ELF-1 (cell line): ENCODE data around the gene PLCB4.
A peak's percentile ranks its signal among the peaks of the same experiment; 100 is the strongest.

ENCODE experiments used
- DNase-seq: peaks from one replicate; pipeline ENCODE4 v3.0.0-alpha.2; 2016; ENCODE audit warnings: low read depth, low spot score

The PLCB4 gene

DNA sequence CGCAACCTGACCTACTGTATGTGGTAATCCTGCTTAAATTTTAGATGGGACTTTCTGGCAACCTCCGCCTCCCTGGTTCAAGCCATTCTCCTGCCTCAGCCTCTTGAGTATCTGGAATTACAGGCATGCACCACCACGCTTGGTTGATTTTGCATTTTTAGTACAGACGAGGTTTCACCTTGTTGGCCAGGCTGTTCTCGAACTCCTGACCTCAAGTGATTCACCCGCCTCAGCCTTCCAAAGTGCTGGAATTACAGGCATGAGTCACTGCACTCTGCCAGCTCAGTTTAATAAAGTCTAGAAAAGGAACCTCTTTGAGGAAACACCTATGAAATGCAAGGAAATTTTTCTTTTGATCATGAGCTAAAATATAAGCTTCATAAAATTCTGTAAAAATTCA is 9.0 kb upstream of the PLCB4 start:
- DNase-seq, result no peak

DNA sequence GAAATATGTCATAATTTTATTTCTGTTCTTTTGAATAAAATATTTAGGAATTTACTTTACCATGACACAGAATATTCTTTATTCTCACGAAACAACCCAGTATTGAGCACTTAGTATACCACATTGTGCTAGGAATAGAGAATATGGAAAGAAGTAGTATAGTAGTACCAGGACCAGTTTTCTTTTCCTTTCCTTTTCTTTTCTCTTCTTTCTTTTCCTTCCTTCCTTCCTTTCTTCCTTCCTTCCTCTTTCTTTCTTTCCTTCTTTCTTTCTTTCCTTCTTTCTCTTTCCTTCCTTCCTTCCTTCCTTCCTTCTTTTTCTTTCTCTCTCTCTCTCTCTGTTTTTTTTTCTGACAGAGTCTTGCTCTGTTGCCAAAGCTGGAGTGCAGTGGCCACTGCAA is 7.5 kb upstream of the PLCB4 start:
- no peak for DNase-seq

DNA sequence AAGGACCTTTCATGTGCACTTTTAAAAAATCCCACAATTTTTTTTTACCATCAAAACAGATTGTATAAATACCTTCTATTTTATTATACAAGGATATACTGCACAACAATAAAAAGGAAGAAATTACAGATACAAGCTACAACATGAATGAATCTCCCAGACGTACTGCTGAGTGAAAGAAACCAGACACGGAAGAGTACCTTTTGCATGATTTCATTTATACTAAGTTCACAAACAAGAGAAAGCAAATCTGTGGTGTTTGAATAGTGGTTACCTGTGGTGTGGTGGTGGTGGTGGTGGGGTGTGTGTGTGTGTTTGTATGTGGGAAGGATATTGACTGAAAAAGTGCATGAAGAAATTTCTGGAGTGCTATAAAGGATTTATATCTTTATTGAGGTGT is 6.8 kb upstream of the PLCB4 start:
- DNase-seq, result no peak

DNA sequence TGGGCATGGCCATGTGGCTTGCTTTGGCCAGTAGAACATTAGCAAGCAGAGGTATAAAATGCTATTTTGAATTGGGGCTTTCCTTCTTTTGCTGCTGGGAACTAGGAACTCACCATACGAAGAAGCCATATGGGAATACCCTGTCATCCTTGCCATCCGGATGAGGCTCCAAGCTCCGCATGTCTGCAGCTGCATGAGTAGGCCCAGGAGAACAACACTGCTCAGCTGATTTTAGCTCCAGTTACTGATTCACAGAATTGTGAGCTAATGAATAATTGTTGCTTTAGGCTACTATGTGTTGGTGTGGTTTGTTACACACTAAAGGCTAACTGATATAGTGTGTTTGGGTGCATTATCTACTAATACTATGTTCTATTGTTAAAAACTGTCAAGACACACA is 2.7 kb upstream of the PLCB4 start:
- no peak for DNase-seq

DNA sequence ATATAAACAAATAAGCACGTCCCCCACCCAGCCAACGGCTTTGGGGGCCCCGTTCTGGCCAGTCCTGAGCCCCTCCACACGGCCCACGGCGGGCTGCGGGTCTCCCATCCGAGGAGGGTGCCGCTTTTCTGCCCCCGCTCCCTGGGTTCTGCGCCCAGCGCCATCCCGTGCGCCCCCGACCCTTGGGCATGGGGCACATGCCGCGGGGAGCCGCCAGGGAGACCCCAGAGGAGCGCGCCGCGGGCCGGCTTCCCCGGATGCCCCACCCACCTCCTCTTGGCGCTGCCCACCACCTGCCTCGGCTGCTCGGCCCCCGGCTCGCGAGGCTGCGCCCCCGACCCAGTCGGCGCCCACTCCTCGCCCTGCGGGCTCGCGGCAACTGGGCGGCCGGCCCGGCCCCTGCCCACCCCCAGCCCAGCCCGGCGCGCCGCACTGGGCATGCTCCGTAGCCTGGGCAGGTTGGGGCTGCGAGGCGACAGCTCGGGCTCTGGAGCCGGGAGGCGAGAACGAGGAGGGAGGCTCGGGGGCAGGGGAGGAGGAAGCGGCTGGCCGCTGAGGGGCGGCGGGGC is 570 bp upstream of the PLCB4 start:
- peak; percentile 48 for DNase-seq

DNA sequence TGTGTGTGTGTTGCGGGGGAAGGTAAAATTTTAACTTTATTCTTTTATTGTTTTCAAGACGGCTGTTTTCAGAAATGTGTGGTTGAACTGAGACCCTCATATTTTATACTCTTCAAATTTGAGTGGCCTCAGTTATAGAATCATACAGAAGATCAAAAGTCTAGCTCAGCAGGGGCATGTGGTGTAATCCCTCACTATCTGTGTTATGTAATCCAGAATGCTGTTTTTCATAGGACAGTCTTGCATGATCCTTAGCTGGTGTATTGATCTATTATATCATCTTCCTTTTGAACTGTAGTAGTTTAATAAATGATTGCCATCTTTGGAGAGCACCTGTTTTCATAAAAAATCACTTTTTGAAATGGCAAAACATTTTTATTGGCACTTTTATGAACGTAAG is 1.4 kb downstream of the PLCB4 start:
- DNase-seq, result no peak

DNA sequence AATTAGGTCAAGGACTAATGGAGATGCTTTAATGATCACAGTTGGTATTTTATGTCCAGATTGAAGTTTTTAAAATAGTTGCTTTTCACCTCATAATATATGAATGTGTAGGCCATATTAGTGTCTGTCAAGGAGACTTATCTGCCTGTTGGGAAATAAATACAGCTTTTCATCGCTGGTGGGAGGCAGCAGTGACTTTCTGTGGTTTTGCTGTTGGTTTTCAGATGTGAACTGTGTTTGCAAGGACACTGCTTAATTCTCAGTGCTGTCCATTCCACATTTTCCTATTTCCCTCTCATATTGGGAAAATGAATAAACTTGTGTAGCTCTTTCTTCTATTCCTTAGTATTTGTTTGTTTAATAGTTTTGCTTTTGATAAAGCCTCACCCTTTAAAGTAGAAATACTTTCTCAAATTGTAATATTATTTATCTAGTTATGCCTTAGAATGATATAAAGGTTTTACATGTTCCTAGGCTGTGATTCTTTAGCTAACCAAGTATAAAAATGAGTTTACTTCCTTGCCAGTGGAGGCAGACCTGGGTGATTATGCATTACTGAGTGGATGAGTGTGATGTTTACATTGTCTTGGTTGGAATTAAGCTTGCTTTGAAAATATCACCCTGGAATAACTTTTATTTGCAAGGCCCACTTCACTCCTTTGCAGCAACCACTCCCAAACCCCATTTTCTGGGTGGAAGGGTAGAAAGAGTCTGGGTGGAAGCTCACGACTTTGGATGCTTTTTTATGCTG is 3.3 kb downstream of the PLCB4 start:
- no peak for DNase-seq

DNA sequence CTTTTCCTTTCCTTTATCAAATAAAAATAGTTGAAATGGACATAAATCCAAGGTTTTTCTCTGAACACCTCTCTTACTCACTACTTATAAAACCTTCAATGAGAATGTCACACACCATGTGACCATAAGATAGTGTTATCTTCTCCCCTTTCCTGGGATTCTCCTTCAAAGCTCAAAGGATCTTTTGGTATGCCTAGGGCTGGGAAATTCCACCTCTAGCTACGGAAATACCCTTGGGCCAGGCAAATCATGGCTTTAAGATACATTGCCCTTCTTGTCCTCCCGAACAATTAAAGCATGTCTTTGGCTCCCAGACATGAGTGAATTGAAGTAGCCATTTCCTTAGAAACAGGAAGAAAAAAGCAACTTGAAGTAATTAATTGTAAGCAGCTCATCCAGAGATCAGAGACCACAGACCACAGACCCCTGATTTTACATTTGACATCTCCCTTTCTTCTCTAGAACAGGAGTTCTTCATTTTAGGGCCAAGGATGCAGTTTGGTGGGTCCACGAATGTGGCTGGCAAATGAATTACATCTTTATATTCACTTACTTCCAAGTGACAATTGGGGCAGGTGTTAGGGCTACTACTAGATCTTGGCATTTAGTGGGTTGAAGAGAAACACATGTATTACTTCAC is 4.1 kb downstream of the PLCB4 start:
- DNase-seq, result peak; percentile 62

DNA sequence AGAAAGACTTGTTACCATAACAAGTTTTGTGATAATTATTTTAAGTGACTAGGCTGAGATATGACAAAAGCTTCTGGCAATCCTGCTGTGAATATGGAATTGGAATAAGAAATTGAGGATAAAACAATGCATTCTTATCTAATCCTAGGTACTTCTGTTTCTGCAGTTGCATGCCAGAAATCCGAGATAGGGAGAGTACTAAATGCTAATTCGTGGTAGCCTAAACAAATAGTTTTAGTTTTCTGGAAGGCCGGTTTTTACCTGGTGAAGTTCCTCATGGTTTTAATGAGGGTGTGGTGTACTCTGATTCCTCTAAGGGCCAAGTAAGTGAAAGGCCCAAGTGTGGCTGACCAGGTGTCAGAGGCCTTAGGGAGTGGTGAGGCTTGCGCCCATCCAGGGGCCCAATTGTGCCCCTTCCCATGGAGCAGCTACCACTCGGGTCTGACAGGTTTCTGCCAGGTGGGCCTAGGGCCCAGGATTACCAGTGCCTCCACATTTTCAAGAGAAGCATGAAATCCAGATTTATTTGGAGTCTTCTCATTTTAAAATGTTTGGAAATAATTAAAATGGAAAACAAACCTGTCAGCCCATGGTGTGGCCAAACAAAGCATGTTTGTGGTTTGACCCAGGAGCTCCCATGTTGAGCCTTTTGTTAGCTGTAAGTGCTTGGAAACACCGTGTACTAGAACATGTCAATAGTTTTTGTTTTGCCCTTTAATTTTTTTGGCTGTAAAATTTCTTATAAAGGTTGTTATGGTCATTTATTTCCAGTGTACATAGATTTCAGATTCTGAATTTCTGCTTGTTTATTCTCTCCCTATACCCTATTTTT is 6.6 kb downstream of the PLCB4 start:
- no peak for DNase-seq

DNA sequence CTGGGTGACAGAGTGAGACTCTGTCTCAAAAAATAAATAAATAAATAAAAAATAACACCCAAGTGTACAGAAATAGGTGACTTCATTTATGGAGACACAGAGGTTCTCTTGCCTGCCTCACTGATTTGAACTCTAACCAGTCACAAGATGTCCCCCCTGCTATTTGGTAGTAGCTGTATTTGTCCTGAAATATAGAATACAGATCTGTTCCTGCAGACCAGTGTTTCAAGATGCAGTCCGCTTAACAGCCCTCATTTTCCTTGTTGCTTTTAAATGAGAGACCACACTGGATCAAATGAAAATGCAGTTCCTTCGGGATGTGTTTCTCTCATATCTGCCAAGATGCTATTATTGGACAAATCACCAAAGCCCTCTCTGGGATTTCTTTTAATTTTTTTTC is 7.6 kb downstream of the PLCB4 start:
- no peak for DNase-seq

DNA sequence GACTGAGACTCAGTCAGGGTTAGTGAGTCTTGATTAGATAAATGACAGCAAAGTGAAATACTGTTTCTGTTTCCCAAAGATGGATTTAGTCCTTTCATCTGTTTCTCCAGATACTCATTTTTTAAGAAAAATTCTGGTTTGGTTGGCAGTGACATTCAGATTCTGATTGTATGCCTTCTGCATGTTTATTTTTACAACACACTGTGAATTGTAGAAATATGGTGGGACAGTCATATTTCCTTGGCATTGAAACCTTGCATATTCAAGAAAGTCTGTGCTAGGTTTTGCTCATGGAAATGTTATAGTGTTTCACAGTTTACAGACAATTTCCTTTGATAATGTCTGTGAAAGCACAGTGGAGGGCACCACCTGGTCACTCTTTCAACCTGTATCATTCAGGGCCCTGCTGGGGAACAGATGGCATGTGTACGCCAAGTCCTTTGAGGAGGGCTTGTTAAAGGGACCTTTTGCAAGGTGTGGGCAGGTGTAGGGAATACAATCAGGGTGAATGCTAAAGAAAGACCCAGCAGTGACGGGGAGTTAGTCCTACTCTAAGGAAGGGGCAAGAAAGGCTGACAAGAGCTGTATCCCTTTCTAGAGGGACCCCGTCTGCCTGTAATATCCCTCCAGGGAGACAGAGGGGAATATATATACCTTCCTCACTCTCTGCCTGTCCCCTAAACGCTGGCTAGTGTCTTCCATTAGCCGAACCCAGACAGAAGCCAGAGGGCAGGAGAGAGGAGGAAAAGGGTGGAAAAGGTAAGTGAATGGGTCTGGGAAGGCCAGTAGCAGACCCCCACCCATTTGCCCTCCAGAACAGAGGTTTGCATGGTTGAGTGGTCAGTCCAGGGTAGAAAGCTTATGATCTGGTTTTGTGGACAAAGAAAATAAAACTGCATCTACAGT is 10.2 kb downstream of the PLCB4 start:
- no peak for DNase-seq

DNA sequence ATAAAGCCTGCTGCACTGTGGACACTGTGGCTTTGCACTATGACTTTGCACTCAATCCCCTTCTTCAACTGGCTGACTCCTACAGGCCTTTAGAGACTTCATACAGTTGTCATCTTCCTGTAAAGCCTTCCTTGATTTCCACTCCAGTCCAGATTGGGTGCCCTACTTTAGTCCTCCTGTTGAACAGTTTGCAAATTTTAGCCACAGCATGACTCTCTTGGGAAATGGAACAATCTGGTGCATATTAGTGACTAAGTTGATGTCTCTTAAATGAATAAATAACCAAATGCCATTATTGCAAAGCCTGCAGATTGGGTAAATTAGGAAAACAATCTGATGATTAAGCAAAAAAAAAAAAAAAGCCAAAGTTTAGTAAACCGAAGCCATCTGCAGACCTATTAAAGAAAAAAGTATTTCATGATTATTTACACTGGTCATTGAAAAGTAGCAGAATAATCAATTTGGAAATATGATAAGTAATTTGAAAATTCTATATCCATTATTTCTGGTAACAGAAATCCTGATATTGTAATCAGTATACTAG is 12.6 kb downstream of the PLCB4 start:
- DNase-seq, result no peak

DNA sequence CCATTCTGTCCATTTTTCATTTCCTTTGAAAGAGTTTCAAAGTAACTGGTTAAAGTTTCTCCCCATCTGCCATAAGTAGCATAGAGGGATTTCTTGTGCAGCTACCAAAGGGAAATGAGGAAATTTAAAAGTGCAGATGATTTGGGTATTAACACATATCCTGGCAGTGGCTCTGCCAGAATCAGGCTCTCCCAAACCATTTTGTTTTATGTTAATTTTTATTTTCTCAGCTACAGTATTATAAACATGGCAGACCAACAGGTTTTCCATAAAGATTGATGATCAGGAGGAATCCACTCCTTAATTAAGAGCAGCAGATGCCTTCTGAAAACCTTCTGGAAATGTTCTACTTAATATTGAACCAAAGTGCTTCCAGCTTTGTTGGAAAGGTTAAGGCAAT is 13.9 kb downstream of the PLCB4 start:
- no peak for DNase-seq

DNA sequence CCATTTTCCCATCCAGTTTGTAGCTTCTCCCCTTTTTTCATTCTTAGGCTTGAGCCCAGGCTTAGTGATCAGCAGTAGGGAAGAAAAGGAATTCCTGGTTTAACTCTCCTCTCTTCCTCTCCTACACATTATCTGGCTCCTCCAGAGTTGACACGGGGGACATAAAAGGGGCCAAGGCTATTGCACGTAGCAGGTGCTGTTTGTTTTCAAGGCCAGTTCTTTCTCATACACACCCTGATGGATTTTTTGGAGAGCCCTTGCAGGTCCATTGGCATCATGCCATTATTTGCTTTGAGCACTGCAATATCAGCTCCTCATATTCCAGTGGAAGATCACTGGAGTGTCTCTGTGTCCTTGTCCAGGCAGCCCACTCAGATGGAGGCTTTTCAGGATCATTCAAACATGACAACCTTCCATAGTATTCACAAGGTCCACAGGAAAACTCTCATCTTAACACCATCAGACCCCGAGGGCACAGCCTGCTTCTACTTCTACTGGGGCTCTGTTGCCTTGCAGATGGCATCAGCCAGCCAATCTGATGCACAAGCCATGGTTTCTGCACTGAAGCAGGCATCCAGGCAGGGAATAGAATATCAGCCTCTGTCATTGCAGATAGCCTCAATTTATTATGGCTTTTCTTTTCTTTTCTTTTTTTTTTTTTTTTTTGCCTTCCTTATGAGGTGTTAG is 18.8 kb downstream of the PLCB4 start:
- DNase-seq, result no peak

DNA sequence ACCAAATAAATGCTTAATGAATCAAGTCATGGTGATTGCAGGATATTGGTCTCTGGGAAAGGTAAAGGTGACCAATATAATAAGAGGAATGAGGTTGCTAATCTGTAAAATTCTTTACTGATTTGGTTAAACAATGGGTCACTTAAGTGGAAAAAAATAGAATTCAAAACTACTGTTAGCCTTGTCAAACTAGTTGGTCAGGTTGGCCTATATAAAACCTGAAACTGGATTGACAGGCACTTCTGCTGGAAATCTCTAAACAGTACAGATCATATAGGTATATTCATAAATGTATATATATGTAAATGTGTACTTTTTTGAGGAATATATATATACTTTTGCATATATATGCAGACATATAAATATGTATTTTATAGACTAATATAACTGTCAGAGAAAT is 19.7 kb downstream of the PLCB4 start:
- no peak for DNase-seq

DNA sequence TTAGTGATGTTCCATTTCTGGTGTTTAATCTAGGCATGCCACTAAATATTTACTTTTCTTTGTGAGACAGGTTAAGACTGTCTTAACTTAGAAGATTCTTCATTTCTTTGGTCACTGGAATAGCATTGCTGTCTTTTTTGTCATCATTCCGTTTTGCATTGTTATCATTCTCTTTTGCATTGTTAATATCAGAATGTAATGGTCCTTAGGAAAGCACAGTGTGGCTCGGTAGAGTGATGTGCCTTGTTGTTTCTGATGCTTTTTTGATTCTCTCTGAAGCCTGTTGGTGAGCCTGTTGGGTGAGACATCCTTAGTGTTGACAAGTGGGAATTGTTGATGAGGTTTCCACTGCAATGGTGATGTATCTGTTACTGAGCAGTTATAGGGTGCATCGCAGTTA is 23.2 kb downstream of the PLCB4 start:
- no peak for DNase-seq

DNA sequence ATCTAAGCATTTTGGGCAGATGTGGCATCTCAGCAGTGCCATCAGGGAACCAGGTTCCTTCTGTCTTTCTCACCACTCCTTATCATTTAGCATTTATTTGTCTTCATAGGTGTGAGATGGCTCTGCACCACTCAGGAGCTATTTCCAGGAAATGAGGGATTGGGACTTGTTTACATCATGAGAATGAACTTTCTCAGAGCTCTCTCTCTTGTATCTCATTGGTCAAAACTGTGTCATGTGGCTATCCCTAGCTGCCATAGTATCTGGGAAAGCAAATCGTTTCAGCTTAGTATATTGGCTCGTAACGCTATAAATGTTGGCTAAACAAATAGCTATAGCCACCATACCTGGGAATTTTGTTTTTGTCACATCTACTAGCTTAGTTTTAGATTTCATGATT is 23.8 kb downstream of the PLCB4 start:
- no peak for DNase-seq

DNA sequence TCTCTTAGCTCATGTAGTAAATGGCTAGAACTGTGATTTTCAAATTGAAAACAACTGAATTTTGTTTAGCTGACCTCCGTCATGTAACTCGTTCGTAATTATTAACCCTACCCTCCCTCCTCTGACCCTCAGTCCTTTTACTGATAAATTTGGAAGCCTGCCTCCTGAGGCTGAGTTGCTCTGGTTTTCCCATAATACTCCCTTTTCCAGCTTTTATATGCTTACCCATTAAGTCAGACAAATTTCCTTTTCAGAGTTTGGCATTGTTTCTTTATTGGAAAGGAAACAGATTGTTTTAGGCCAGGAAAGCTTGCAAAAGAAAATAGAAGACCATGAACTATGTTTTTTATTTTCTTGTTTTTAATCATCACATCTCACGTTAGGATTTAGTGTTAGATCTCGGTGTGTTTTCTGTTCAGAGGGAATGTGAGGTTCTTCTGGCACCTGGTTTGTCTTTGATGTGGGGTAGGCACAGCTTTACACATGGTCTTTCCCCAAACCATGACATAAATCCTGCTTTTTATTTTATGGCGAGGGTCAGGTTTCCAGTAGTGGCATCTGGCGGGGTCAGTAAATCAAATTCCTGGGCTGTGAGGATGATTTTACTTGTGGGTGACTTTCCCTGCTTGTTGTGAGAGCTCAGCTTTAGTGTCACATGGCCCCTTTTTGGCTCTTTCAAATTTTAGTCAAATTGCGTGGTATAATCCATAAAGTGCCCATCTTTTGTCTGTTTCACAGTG is 24.5 kb downstream of the PLCB4 start:
- DNase-seq, result no peak

DNA sequence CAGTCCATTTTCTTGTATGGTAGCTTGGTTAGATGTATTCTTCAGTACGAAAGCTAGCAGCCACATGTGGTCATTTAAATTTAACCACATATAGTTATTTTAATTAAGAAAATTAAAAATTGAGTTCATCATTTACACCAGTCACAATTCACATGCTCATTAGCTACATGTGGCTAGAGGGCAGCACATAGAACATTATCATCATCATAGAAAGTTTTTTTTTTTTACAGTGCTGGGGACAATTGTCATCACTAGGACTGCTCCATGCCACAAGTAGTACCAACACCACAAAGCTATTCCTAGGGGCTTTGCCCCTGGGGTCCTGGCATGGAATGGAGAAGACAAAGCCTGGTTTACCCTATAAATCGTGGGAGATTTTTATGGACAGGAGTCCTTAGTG is 30.5 kb downstream of the PLCB4 start:
- DNase-seq, result no peak

DNA sequence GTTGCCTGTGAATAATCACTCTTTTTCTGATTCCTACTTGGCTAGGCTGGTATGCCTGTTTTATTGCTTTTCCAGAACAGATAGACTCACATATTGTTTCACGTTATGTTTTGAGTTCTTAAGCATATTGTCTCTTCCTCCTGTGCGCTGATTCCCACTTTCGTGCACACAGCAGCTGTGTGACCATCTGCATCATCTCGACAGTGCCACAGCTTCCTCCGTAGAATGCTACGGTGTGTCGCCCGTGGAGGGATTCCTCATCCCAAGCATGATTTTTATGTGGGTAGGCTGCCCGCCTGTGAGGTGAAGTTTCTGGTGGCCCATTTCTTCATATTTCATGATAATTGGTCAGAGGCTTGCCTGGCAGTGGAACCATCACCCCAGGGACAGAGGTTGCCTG is 31.8 kb downstream of the PLCB4 start:
- DNase-seq, result no peak
